ENCODE measurements around the gene GCH1. TPM values are rescaled to one million over a fixed set of nuclear protein-coding genes. Genes with fewer than 3 reads are reported as not detected.

GCH1 gene
- total and polyA plus RNA-seq, 2 donors from 2014 or later: 9.2 to 12.3 TPM

GRCh38 chr14:54935100-54935499 lies 32.5 kb upstream of the GCH1 start:
- H3K9me3 ChIP-seq (ENCODE audit: control insufficient read depth in 2 of 3, insufficient read depth in 1 of 3, low read length in 3 of 3): no peaks in the 10 kb centered on the region
- H3K27me3 ChIP-seq (ENCODE audit: control insufficient read depth, insufficient read depth, low read length): no peaks in the 10 kb centered on the region
- DNase-seq (no peak), FAIRE-seq (no peak)
- no peaks in the 10 kb centered on the region for H3K4me1 ChIP-seq (ENCODE audit: control insufficient read depth in 2 of 3, insufficient read depth in 2 of 3, low read depth in 1 of 3, low read length in 3 of 3)
- H3K9ac ChIP-seq (ENCODE audit: low read length in 3 of 3): no peak overlapping the region
- TF ChIP-seq CTCF (IDR thresholded peaks at IDR 0.05; ENCODE audit: borderline replicate concordance, extremely low read depth, insufficient read depth): no peak
- H3K4me3 ChIP-seq (ENCODE audit: low read length in 3 of 3): no peak overlapping the region
- H3K36me3 ChIP-seq (ENCODE audit: control insufficient read depth in 2 of 3, insufficient read depth in 3 of 3, low read length in 3 of 3): no peaks in the 10 kb centered on the region
- H3K27ac ChIP-seq (ENCODE audit: low read depth in 2 of 2, low read length in 2 of 2): no peak overlapping the region
- intact Hi-C loops (cut with DNase I): no loop called here

- DNase-seq: peak in 1 of 5 donors; percentile 20
- no peak for FAIRE-seq
- Histone ChIP-seq H3K27me3 (ENCODE audit: control insufficient read depth, insufficient read depth, low read length) (no peaks in the 10 kb centered on the region), H3K36me3 (ENCODE audit: control insufficient read depth in 2 of 3, insufficient read depth in 3 of 3, low read length in 3 of 3) (no peaks in the 10 kb centered on the region), H3K9ac (ENCODE audit: low read length in 3 of 3) (no peak overlapping the region), H3K4me3 (ENCODE audit: low read length in 3 of 3) (no peak overlapping the region), H3K9me3 (ENCODE audit: control insufficient read depth in 2 of 3, insufficient read depth in 1 of 3, low read length in 3 of 3) (no peaks in the 10 kb centered on the region), H3K27ac (ENCODE audit: low read depth in 2 of 2, low read length in 2 of 2) (no peak overlapping the region), H3K4me1 (ENCODE audit: control insufficient read depth in 2 of 3, insufficient read depth in 2 of 3, low read depth in 1 of 3, low read length in 3 of 3) (no peaks in the 10 kb centered on the region)
- intact Hi-C loops (cut with DNase I): no loop called here
- TF ChIP-seq CTCF (IDR thresholded peaks at IDR 0.05; ENCODE audit: borderline replicate concordance, extremely low read depth, insufficient read depth): no peak
These were observed 30.4 kb upstream of the GCH1 start for GRCh38 chr14:54933006-54933405.

GRCh38 chr14:54931598-54932340 lies 29.1 kb upstream of the GCH1 start:
- Histone ChIP-seq H3K27me3 (ENCODE audit: control insufficient read depth, insufficient read depth, low read length) (no peaks in the 10 kb centered on the region), H3K9ac (ENCODE audit: low read length in 3 of 3) (no peak overlapping the region), H3K9me3 (ENCODE audit: control insufficient read depth in 2 of 3, insufficient read depth in 1 of 3, low read length in 3 of 3) (no peaks in the 10 kb centered on the region), H3K4me1 (ENCODE audit: control insufficient read depth in 2 of 3, insufficient read depth in 2 of 3, low read depth in 1 of 3, low read length in 3 of 3) (no peaks in the 10 kb centered on the region), H3K27ac (ENCODE audit: low read depth in 2 of 2, low read length in 2 of 2) (no peak overlapping the region), H3K36me3 (ENCODE audit: control insufficient read depth in 2 of 3, insufficient read depth in 3 of 3, low read length in 3 of 3) (no peaks in the 10 kb centered on the region), H3K4me3 (ENCODE audit: low read length in 3 of 3) (no peak overlapping the region)
- intact Hi-C loops (cut with DNase I): no loop called here
- no peak for DNase-seq
- no peak for TF ChIP-seq CTCF (IDR thresholded peaks at IDR 0.05; ENCODE audit: borderline replicate concordance, extremely low read depth, insufficient read depth)
- no peak for FAIRE-seq

All from kidney (tissue), 14 donors.